Body of pancreas (tissue), 4 donors: Measurements from ENCODE around the gene FRMD7. TPM values are rescaled to one million over a fixed set of nuclear protein-coding genes. Genes with fewer than 3 reads are reported as not detected.

Experiments used
- ATAC-seq: fragments of 150-250 bp; one replicate; pipeline ENCODE4 v1.9.1; 2016
- DNase-seq, 4 donors: peaks; one replicate each; pipeline ENCODE4 v3.0.0-alpha.2; 2019
- H3K27ac ChIP-seq, 4 donors: fragments of 200-600 bp; sonication (generic); 1 replicate in 3 of 4; 2 replicates in 1 of 4; pipeline versions ENCODE4 v1.5.1 to v1.6.1; 2016 to 2019; ENCODE audit warnings: mild to moderate bottlenecking in 1 of 4, mixed read lengths in 1 of 4, moderate library complexity in 1 of 4
- H3K27me3 ChIP-seq, 2 donors: fragments of 200-600 bp; sonication (generic); one replicate each; pipeline ENCODE4 v1.6.0; 2016; ENCODE audit warnings: mild to moderate bottlenecking in 1 of 2
- H3K36me3 ChIP-seq, 2 donors: fragments of 200-600 bp; sonication (generic); replicated peaks in 1 of 2; 2 replicates each; pipeline ENCODE4 v1.5.1; 2016; ENCODE audit warnings: low read depth in 2 of 2; ENCODE audit not compliant: insufficient read depth in 1 of 2
- H3K4me1 ChIP-seq: fragments of 200-600 bp; sonication (generic); one replicate; pipeline ENCODE4 v1.6.0; 2016
- H3K4me3 ChIP-seq, 2 donors: fragments of 200-600 bp; sonication (generic); 1 replicate in 1 of 2; 2 replicates in 1 of 2; pipeline ENCODE4 v1.5.1; 2016 to 2019
- H3K9me3 ChIP-seq, 3 donors: fragments of 200-600 bp; sonication (generic); 1 replicate in 2 of 3; 2 replicates in 1 of 3; pipeline ENCODE4 v1.5.1; 2016
- POLR2A ChIP-seq, 3 donors: fragments of 450-650 bp; IDR thresholded peaks; one replicate each; pipeline ENCODE4 v1.6.1; 2016; ENCODE audit warnings: antibody characterized with exemption in 3 of 3, mild to moderate bottlenecking in 2 of 3
- WGBS, 2 donors: methylation state at CpG; one replicate each; pipeline ENCODE4 v1.1.5; 2017; 5-methylcytosine and 5-hydroxymethylcytosine counted together
- intact Hi-C: fragments of 100-400 bp; cut with DNase I; formaldehyde crosslinking; loops from one replicate; pipeline ENCODE4 v1.15.1; 2023
- total RNA-seq, 2 donors: library from RNA; depleted of rRNA; stranded (reverse); fragments of >200 nt; gene quantifications; one replicate each; pipeline ENCODE4 v1.1.0, GENCODE V29; 2016
- TF ChIP-seq, protein P1 (sequence below), 7 experiments: fragments of 450-650 bp in 4 of 7; fragments of 200-600 bp in 3 of 7; sonication (generic) in 3 of 7; IDR thresholded peaks; one replicate each; pipeline ENCODE4 v1.5.1; 2016 to 2019; ENCODE audit warnings: antibody characterized with exemption in 7 of 7

The FRMD7 gene, protein sequence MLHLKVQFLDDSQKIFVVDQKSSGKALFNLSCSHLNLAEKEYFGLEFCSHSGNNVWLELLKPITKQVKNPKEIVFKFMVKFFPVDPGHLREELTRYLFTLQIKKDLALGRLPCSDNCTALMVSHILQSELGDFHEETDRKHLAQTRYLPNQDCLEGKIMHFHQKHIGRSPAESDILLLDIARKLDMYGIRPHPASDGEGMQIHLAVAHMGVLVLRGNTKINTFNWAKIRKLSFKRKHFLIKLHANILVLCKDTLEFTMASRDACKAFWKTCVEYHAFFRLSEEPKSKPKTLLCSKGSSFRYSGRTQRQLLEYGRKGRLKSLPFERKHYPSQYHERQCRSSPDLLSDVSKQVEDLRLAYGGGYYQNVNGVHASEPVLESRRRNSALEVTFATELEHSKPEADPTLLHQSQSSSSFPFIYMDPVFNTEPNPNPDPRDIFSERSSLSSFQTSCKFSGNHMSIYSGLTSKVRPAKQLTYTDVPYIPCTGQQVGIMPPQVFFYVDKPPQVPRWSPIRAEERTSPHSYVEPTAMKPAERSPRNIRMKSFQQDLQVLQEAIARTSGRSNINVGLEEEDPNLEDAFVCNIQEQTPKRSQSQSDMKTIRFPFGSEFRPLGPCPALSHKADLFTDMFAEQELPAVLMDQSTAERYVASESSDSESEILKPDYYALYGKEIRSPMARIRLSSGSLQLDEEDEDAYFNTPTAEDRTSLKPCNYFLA
- total RNA-seq, result not detected

DNA sequence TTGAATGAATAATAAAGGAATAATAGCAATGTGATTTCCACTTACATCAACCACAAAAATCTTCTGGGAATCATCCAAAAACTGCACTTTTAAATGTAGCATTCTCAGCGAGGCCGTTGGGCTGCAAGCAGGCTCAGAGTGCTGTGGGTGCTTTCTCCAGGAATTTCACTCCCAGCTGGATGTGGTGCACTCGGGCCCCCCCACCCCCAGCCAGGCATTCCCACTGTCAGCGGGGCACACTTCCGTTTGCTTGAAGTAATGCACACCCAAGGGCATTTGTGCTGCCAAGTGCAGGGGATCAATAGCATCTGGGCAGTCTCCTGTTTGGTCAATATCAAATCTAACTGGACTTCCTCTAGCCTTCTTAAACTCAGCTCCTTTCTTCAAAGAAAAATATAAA, at the start of gene FRMD7:
Gene FRMD7, minus strand, starts transcription at position 278 of the 400 bp plus-strand sequence. Its CDS starts 176 bp downstream, at position 102.
- no peaks in the 10 kb centered on the region for H3K9me3 ChIP-seq
- H3K4me3 ChIP-seq, result no peak within 1 kb of the TSS
- H3K27ac ChIP-seq, result no peak within 1 kb of the TSS
- no peaks in the 10 kb centered on the region for H3K4me1 ChIP-seq
- H3K27me3 ChIP-seq, result no peaks in the 10 kb centered on the region
- H3K36me3 ChIP-seq, result no peaks in the 10 kb centered on the region
- no peak for TF ChIP-seq POLR2A (IDR thresholded peaks at IDR 0.05)
- TF ChIP-seq, protein P1, sequence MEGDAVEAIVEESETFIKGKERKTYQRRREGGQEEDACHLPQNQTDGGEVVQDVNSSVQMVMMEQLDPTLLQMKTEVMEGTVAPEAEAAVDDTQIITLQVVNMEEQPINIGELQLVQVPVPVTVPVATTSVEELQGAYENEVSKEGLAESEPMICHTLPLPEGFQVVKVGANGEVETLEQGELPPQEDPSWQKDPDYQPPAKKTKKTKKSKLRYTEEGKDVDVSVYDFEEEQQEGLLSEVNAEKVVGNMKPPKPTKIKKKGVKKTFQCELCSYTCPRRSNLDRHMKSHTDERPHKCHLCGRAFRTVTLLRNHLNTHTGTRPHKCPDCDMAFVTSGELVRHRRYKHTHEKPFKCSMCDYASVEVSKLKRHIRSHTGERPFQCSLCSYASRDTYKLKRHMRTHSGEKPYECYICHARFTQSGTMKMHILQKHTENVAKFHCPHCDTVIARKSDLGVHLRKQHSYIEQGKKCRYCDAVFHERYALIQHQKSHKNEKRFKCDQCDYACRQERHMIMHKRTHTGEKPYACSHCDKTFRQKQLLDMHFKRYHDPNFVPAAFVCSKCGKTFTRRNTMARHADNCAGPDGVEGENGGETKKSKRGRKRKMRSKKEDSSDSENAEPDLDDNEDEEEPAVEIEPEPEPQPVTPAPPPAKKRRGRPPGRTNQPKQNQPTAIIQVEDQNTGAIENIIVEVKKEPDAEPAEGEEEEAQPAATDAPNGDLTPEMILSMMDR (IDR thresholded peaks at IDR 0.05), result no peak
- 0 to 25% methylated on average over 2 to 5 of the region's 5 CpGs for WGBS, 2 donors
- ATAC-seq (no peak), DNase-seq (peak in 3 of 4 donors; percentile 3 to 18 (median 12))
- intact Hi-C loops, result no loop called here

DNA sequence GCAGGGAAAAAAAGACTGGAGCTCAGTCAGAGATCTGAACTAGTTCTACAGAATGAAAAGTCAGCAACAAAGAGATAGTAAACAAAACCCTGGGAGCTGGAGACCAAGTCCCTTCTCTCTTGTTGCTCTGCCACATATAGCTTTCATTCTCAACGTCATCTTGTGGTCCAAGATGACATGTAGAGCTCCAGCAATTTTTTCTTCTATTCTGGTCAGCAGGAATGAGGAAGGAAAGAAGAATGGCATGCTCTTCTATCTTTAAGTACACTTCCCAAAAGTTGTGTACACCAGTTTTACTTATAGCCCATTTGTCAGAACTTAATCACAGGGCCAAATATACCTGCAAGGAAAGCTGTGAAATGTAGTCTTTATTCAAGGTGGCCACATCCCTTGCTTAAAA, 45.8 kb upstream of the FRMD7 start:
- no peak for ATAC-seq
- WGBS, 2 donors, result 57 to 71% methylated on average over 1 of the region's 1 CpG
- intact Hi-C loops, result no loop called here
- Histone ChIP-seq H3K4me3 (no peak overlapping the region), H3K27me3 (no peaks in the 10 kb centered on the region), H3K4me1 (no peaks in the 10 kb centered on the region), H3K9me3 (no peaks in the 10 kb centered on the region), H3K36me3 (no peaks in the 10 kb centered on the region), H3K27ac (no peak overlapping the region)
- DNase-seq, result no peak
- TF ChIP-seq POLR2A (IDR thresholded peaks at IDR 0.05), result no peak
- TF ChIP-seq, protein P1 (IDR thresholded peaks at IDR 0.05), result no peak

DNA sequence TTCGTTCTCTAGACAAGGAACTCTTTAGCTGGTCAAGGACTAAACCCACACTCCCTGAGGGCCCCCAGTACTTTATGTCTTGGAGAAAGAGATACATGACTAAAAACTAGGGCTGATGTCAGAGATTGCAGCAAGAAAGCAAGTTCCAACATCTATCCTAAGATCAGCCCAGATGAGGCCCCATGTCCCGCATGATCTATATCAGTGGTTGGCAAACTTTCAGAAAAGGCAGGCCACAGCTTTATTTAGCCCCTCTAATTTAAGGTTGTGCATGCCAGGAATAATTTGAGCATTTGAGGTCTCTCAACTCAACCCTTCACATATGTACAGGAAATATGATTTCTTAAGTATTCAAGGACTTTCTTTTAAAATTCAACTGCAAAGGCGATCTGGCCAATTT, 44.1 kb upstream of the FRMD7 start:
- intact Hi-C loops, result no loop called here

DNA sequence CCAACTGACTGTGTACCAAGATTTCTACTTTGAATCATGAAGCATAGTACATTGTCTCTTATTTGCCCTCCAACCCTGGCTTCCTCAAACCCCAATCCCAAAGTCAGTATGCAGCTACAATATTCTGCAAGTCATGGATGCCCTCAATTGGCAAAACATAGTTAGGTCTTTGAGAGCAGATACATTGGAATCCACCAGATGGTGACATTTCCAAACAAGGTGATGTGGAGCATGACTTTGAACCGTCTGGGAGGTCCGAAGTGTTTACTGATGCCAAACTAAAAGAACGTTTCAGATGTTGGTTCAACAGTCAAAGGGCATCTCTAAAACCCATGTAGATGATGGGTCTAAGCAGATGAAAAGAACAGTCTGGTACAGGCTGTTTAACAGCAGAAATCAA, 43.7 kb upstream of the FRMD7 start:
- 51 to 63% methylated on average over 3 of the region's 3 CpGs for WGBS, 2 donors
- no peak overlapping the region for H3K4me3 ChIP-seq

More for the DNA sequence above, 44.1 kb upstream of the FRMD7 start:
- ATAC-seq (no peak), DNase-seq (no peak)
- TF ChIP-seq, protein P1 (IDR thresholded peaks at IDR 0.05), result no peak
- TF ChIP-seq POLR2A (IDR thresholded peaks at IDR 0.05), result no peak
- no peak overlapping the region for H3K27ac ChIP-seq
- no peaks in the 10 kb centered on the region for H3K36me3 ChIP-seq
- WGBS, 2 donors, result 82 to 90% methylated on average over 3 of the region's 3 CpGs
- no peak overlapping the region for H3K4me3 ChIP-seq
- no peaks in the 10 kb centered on the region for H3K4me1 ChIP-seq
- no peaks in the 10 kb centered on the region for H3K9me3 ChIP-seq
- no peaks in the 10 kb centered on the region for H3K27me3 ChIP-seq

More for the DNA sequence above, 43.7 kb upstream of the FRMD7 start:
- no peak for ATAC-seq
- H3K27ac ChIP-seq, result no peak overlapping the region
- no peaks in the 10 kb centered on the region for H3K27me3 ChIP-seq
- no peaks in the 10 kb centered on the region for H3K4me1 ChIP-seq
- no peaks in the 10 kb centered on the region for H3K36me3 ChIP-seq
- no peak for DNase-seq
- intact Hi-C loops, result no loop called here
- no peaks in the 10 kb centered on the region for H3K9me3 ChIP-seq
- TF ChIP-seq, protein P1 (IDR thresholded peaks at IDR 0.05), result no peak
- TF ChIP-seq POLR2A (IDR thresholded peaks at IDR 0.05), result no peak
